WTC11 (cell line): ENCODE results near the gene LMBRD1. TPM values are rescaled to one million over a fixed set of nuclear protein-coding genes. Genes with fewer than 3 reads are reported as not detected.

Source experiments
- ATAC-seq: fragments of 200-7000 bp; cut with Tn5 transposase; 2 replicates; pipeline ENCODE4 v1.10.0; 2021; ENCODE audit warnings: mild to moderate bottlenecking, moderate library complexity
- CTCF ChIA-PET: fragments of 300-600 bp; sonication (Branson Sonifier 250); formaldehyde crosslinking; loops from one replicate; lab custom pipeline; 2021; ENCODE audit warnings: antibody characterized with exemption; lab: Charles Lee
- POLR2A ChIA-PET: fragments of 350-600 bp; sonication (Branson Sonifier 250); formaldehyde crosslinking; loops from one replicate; lab custom pipeline; 2021; ENCODE audit warnings: antibody characterized with exemption; lab: Charles Lee
- DNase-seq: peaks from one replicate; pipeline ENCODE4 v3.0.0; 2021; ENCODE audit warnings: low spot score
- H3K27ac Mint-ChIP-seq: 2 replicates; pipeline ENCODE4 v1.8.0; 2021; ENCODE audit warnings: mixed read lengths
- H3K27me3 Mint-ChIP-seq: 2 replicates; pipeline ENCODE4 v1.8.0; 2021; ENCODE audit warnings: low read depth, mild to moderate bottlenecking, moderate library complexity, mixed read lengths
- H3K36me3 Mint-ChIP-seq: 2 replicates; pipeline ENCODE4 v1.8.0; 2021; ENCODE audit warnings: mixed read lengths
- H3K4me1 Mint-ChIP-seq: 2 replicates; pipeline ENCODE4 v1.8.0; 2022; ENCODE audit warnings: mixed read lengths
- H3K4me3 Mint-ChIP-seq: 2 replicates; pipeline ENCODE4 v1.8.0; 2021; ENCODE audit warnings: mild to moderate bottlenecking, moderate library complexity, mixed read lengths
- H3K9me3 Mint-ChIP-seq: 2 replicates; pipeline ENCODE4 v1.8.0; 2021; ENCODE audit warnings: mixed read lengths
- ATF6 ChIP-seq: sonication (generic); formaldehyde crosslinking; IDR thresholded peaks from 2 replicates; pipeline ENCODE4 v1.8.1; 2023; ENCODE audit warnings: mild to moderate bottlenecking, missing genetic modification reagents
- CDX4 ChIP-seq: fragments of 250-450 bp; sonication (Bioruptor Pico); IDR thresholded peaks from 2 replicates; pipeline ENCODE4 v1.9.0; 2021; ENCODE audit warnings: moderate library complexity, mild to moderate bottlenecking, inconsistent platforms, borderline replicate concordance
- CREM ChIP-seq: sonication (generic); formaldehyde crosslinking; IDR thresholded peaks from 2 replicates; pipeline ENCODE4 v1.8.1; 2022; ENCODE audit warnings: mild to moderate bottlenecking, missing genetic modification reagents, moderate library complexity
- EMX1 ChIP-seq: fragments of 250-450 bp; sonication (Bioruptor Pico); IDR thresholded peaks from 2 replicates; pipeline ENCODE4 v1.8.0; 2021; ENCODE audit warnings: mild to moderate bottlenecking
- FOXK1 ChIP-seq: sonication (generic); formaldehyde crosslinking; IDR thresholded peaks from 2 replicates; pipeline ENCODE4 v1.8.0; 2022; ENCODE audit warnings: mild to moderate bottlenecking, moderate library complexity, missing genetic modification reagents
- FOXP1 ChIP-seq: sonication (generic); formaldehyde crosslinking; IDR thresholded peaks from 2 replicates; pipeline ENCODE4 v1.8.0; 2022; ENCODE audit warnings: missing genetic modification reagents, mild to moderate bottlenecking, moderate library complexity, borderline replicate concordance
- FOXP4 ChIP-seq: sonication (generic); formaldehyde crosslinking; IDR thresholded peaks from 2 replicates; pipeline ENCODE4 v1.8.0; 2022; ENCODE audit warnings: mild to moderate bottlenecking, missing genetic modification reagents
- GABPB1 ChIP-seq: sonication (generic); formaldehyde crosslinking; IDR thresholded peaks from 2 replicates; pipeline ENCODE4 v1.8.1; 2023; ENCODE audit warnings: mild to moderate bottlenecking, missing genetic modification reagents
- GRHL2 ChIP-seq: fragments of 250-450 bp; sonication (Bioruptor Pico); IDR thresholded peaks from 2 replicates; pipeline ENCODE4 v1.8.0; 2022; ENCODE audit warnings: mild to moderate bottlenecking, moderate library complexity; ENCODE audit not compliant: insufficient replicate concordance, severe bottlenecking
- GTF2I ChIP-seq: fragments of 250-450 bp; sonication (Bioruptor Pico); conservative IDR thresholded peaks from 2 replicates; pipeline ENCODE4 v1.4.0; 2021; ENCODE audit warnings: mild to moderate bottlenecking
- HMGXB4 ChIP-seq: sonication (generic); formaldehyde crosslinking; IDR thresholded peaks from 2 replicates; pipeline ENCODE4 v1.8.1; 2023; ENCODE audit warnings: mild to moderate bottlenecking, moderate library complexity, missing genetic modification reagents
- IRF1 ChIP-seq: sonication (generic); formaldehyde crosslinking; IDR thresholded peaks from 2 replicates; pipeline ENCODE4 v1.8.0; 2023; ENCODE audit warnings: missing genetic modification reagents
- IRF2 ChIP-seq: sonication (generic); formaldehyde crosslinking; IDR thresholded peaks from 2 replicates; pipeline ENCODE4 v1.8.0; 2022; ENCODE audit warnings: low read depth, missing genetic modification reagents, borderline replicate concordance
- NFYB ChIP-seq: sonication (generic); formaldehyde crosslinking; conservative IDR thresholded peaks from 2 replicates; pipeline ENCODE4 v1.8.0; 2022; ENCODE audit warnings: low read depth, missing genetic modification reagents
- SMAD3 ChIP-seq: sonication (generic); formaldehyde crosslinking; IDR thresholded peaks from 2 replicates; pipeline ENCODE4 v1.8.0; 2022; ENCODE audit warnings: missing genetic modification reagents, mild to moderate bottlenecking, borderline replicate concordance
- STAT6 ChIP-seq: sonication (generic); formaldehyde crosslinking; conservative IDR thresholded peaks from 2 replicates; pipeline ENCODE4 v1.8.1; 2023; ENCODE audit warnings: mild to moderate bottlenecking, low read depth, missing genetic modification reagents, moderate library complexity
- USF2 ChIP-seq: sonication (generic); formaldehyde crosslinking; IDR thresholded peaks from 2 replicates; pipeline ENCODE4 v1.8.1; 2023; ENCODE audit warnings: mild to moderate bottlenecking, missing genetic modification reagents, moderate library complexity
- ZBTB43 ChIP-seq: sonication (generic); formaldehyde crosslinking; IDR thresholded peaks from 2 replicates; pipeline ENCODE4 v1.8.1; 2023; ENCODE audit warnings: mild to moderate bottlenecking, missing genetic modification reagents
- ZNF121 ChIP-seq: sonication (generic); formaldehyde crosslinking; IDR thresholded peaks from 2 replicates; pipeline ENCODE4 v1.8.0; 2023; ENCODE audit warnings: missing genetic modification reagents
- ZNF138 ChIP-seq: sonication (generic); formaldehyde crosslinking; conservative IDR thresholded peaks from 2 replicates; pipeline ENCODE4 v1.8.1; 2022; ENCODE audit warnings: mild to moderate bottlenecking, moderate library complexity, missing genetic modification reagents
- ZNF396 ChIP-seq: fragments of 250-450 bp; sonication (Bioruptor Pico); IDR thresholded peaks from 2 replicates; pipeline ENCODE4 v1.8.0; 2021; ENCODE audit warnings: mild to moderate bottlenecking, moderate library complexity, borderline replicate concordance
- total RNA-seq: library from RNA; stranded (reverse); gene quantifications from 3 replicates; pipeline ENCODE4 v1.2.3, GENCODE V29; 2021

The LMBRD1 gene
- total RNA-seq, 1 experiment from 2014 or later, result 15.0 TPM

- ATAC-seq (no peak), DNase-seq (no peak)
- peak overlapping the region; percentile 98 for H3K27ac Mint-ChIP-seq
- H3K27me3 Mint-ChIP-seq, result no peaks in the 10 kb centered on the region
- peak overlapping the region; percentile 89 for H3K4me3 Mint-ChIP-seq
- peaks cover 11% of the 10 kb centered on the region for H3K9me3 Mint-ChIP-seq
- peaks cover 38% of the 10 kb centered on the region for H3K4me1 Mint-ChIP-seq
- ChIA-PET POLR2A (interaction anchor here (0.5 kb wide), 1 partner anchor 617 kb away, joined by 3 read pairs; the partner anchor contains the start of gene FAM135A), CTCF (interaction anchor here (0.5 to 2.3 kb wide), 7 partner anchors 10 to 1160 kb away, joined by 3 to 14 read pairs (median 8); partner anchors contain the start of gene ADGRB3)
- no peaks in the 10 kb centered on the region for H3K36me3 Mint-ChIP-seq
- TF ChIP-seq IRF2 (CRISPR knock-in tag), result no peak
- no peak for TF ChIP-seq FOXK1 (CRISPR knock-in tag)
- no peak for TF ChIP-seq EMX1 (CRISPR knock-in tag)
- TF ChIP-seq ZBTB43, result no peak
- TF ChIP-seq NFYB (CRISPR knock-in tag), result no peak
- TF ChIP-seq FOXP1 (CRISPR knock-in tag), result no peak
- TF ChIP-seq USF2 (CRISPR knock-in tag), result no peak
- no peak for TF ChIP-seq GTF2I (CRISPR knock-in tag)
- TF ChIP-seq CREM (CRISPR knock-in tag), result no peak
- TF ChIP-seq CDX4 (CRISPR knock-in tag), result no peak
- TF ChIP-seq GRHL2 (CRISPR knock-in tag), result no peak
- TF ChIP-seq ZNF138 (CRISPR knock-in tag), result no peak
- TF ChIP-seq GABPB1 (CRISPR knock-in tag), result no peak
- TF ChIP-seq IRF1 (CRISPR knock-in tag), result no peak
- no peak for TF ChIP-seq SMAD3
- no peak for TF ChIP-seq ATF6 (CRISPR knock-in tag)
Measured at GRCh38 chr6:69795469-69796072, 1.2 kb downstream of the LMBRD1 start.

- Mint-ChIP-seq H3K4me1 (peaks cover 36% of the 10 kb centered on the region), H3K4me3 (no peak overlapping the region), H3K36me3 (peaks cover 7% of the 10 kb centered on the region; the same call in 1 of the 2 replicates), H3K27ac (no peak overlapping the region), H3K9me3 (peaks cover 3% of the 10 kb centered on the region; the same call in 1 of the 2 replicates), H3K27me3 (no peaks in the 10 kb centered on the region)
- ChIA-PET CTCF (no interaction called here), POLR2A (interaction anchor here (0.6 kb wide), 1 partner anchor 810 kb away, joined by 3 read pairs; no protein-coding TSS in a partner anchor)
- no peak for DNase-seq
- no peak for ATAC-seq
- TF ChIP-seq FOXP4 (CRISPR knock-in tag) (no peak), STAT6 (no peak), HMGXB4 (CRISPR knock-in tag) (no peak), ZNF396 (no peak), ZNF121 (CRISPR knock-in tag) (no peak)
Measured at GRCh38 chr6:69792292-69792691, 4.5 kb downstream of the LMBRD1 start.
